GM18519 (cell line): ENCODE results near the gene TMEM131L.
"Not testable (repeated sequence)": the region's sequence is repeated elsewhere in the genome, so short reads cannot be mapped to it uniquely, and the experiment has no call there.

Experiments
- ATAC-seq: cut with Tn5 transposase; IDR thresholded peaks from one replicate; pipeline ENCODE4 v1.9.1; 2021; ENCODE audit warnings: mild to moderate bottlenecking, moderate library complexity; ENCODE audit not compliant: unreplicated experiment, low FRiP score

Gene TMEM131L

DNA sequence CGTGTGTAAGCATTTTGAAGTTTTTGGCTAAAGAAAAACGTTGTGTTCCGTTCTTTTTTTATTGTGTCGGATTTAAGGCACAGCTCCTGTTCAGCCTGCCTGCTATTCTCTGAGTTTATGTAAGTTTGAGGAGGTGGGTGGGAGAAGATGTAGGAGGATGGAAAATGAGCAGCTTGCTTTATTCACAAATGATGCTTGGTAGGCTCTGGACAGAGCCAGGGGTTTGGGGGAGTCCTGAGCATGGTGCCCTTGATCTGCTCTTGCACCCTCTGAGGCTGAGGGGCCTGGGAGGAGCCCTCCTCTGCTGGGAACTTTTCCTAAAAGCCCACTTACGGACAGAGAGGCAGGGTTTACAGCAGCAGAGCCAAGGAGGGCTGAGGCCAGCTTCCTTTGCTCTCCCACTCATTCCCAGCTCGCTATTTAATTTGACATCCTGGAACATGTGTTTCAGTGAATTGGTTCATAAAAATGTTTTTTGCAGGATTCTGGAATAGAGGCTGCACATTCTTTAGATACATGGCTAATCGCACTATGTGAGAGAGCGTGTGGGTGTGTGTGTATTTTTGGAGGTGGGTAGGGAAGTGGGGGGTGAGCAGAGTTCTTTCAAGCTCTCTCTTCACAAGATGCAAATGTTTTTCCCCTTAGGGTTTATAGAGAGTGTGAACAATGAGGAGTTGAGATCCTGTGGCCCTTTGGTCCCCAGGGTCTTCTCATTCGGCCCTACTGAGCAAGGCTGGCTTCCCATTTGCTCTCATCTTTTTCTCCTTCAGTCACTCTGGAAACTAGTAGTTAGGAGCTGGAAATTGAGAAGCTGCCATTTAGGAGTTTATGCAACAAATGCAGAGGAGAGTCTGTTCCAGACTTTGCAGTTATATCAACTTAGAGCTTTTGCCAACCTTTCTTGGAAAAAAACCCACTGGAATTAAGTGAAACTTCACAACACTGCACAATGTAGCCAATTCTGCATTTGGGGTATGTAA is 32.1 kb downstream of the TMEM131L start:
- peak; percentile 58 for ATAC-seq

DNA sequence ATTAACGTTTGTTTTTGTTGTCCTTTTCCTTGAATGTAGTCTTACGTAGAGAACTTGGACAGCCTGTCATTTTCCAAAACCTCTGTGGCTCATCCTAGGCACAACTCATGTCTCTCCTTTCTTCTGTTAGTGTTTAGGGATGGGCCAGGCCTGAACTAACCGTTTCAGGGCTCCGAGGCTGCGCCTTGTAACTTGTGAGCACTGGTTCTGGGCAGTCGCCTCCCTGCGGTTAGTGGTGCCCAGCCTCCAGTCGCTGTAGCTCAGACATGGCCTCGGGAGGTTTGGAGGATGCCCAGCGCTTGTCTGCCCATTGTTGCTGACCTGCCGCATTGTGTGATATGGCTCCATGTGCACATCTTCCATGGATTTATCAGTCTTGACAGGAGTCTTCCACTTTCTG is 32.8 kb downstream of the TMEM131L start:
- ATAC-seq: no peak

DNA sequence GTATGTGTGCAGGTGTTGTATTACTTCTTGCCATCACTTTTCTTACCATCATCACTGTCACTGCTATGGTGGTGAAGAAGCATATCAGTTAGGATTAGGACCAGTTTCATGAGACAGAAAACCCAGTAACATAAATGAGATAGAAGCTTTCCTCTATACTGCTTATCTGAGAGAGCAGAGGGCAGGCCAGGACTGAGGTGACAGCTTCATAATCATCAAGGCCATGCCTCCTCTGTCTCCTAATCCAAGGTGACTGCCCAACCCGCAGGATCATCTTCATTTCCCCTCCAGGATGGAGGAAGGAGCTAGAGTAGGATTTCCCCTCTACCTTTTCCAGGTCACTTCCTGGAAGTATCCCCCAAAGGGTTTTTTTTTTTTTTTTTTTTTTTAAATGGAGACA is 35.4 kb downstream of the TMEM131L start:
- no peak for ATAC-seq

- ATAC-seq: no peak
Observed at GRCh38 chr4:153502584-153502983, 36.4 kb downstream of the TMEM131L start.

DNA sequence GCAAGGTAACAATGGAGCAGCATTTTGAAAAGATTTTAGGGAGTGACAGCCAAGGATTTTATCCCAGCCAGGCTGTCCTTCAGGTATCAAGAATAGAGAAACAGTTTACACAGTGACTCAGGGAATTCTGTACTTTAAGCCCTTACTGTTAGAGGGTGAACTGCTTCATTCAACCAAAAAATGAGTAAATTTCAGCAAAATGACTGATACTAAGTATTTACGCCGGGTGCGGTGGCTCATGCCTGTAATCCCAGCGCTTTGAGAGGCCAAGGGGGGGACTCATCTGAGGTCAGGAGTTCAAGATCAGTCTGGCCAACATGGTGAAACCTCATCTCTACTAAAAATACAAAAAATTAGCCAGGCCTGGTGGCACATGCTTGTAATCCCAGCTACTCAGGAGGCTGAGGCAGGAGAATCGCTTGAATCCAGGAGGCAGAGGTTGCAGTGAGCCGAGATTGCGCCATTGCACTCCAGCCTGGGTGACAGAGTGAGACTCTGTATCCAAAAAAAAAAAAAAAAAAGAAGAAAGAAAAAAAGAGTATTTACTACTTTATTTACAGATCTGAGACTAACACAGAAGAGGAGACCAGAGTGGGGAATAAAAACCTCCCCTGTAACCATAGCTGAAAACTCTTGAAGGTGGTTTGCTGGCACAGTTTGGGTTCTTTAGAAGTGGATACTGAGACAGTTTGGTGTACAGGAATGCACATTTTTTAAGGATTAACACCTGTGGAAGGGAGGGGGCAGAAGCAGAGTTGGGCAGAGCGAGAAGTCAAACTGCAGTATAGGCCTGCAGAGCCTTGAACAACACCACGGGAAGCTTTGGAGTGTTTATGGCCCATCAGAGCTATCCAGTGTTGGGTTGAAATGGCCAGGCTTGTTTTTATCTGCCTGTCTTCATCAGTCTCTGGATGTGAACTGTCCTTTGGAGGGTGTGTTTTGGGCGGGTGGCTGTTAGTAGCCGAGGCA is 40.5 kb downstream of the TMEM131L start:
- ATAC-seq: no peak

- no peak for ATAC-seq
Observed at GRCh38 chr4:153507310-153508073, 41.3 kb downstream of the TMEM131L start.

DNA sequence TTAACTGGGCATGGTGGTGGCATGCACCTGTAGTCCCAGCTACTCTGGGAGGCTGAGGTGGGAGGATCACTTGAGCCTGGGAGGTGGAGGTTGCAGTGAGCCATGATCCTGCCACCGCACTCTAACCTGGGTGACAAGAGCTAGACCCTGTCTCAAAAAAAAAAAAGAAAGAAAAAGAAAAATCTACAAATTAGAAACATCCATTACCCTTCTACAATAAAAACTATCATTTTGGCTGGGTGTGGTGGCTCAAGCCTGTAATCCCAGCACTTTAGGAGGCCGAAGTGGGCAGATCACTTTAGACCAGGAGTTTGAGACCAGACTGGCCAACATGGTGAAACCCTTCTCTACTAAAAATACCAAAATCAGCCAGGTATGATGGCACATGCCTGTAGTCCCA is 43.1 kb downstream of the TMEM131L start:
- ATAC-seq: not testable (repeated sequence)

- no peak for ATAC-seq
Observed at GRCh38 chr4:153509724-153510123, 43.6 kb downstream of the TMEM131L start.

- no peak for ATAC-seq
Observed at GRCh38 chr4:153510252-153511001, 44.3 kb downstream of the TMEM131L start.

GRCh38 chr4:153511104-153511503 is 44.9 kb downstream of the TMEM131L start:
- no peak for ATAC-seq

- ATAC-seq: no peak
Observed at GRCh38 chr4:153512162-153512852, 46.1 kb downstream of the TMEM131L start.

DNA sequence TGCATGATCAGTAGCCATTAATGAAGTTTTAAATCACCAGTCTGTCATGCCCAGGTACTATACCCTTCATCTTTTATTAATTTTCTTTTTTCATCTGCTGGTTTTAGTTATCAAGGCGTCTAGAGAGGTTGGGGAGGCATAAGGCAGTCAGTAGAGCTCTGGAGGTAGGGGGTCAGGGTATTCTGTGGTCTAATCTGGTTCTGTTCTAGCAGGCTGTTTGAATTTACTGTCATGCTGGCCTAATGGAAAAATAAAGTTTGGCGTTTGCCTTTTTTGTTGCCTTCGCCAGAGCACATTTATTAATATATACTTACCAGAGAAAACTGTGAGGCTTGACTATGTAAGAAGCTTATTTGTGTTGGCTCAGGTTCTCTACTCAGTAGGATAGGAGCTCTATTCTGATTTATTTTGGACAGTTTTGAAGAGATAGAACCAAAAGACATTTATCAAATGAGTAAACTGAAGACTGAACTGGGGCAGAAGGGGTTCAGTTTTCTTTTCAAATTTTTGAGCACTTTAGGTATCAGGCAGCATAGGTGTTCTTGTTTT is 46.9 kb downstream of the TMEM131L start:
- no peak for ATAC-seq

- no peak for ATAC-seq
Observed at GRCh38 chr4:153513596-153513995, 47.4 kb downstream of the TMEM131L start.

DNA sequence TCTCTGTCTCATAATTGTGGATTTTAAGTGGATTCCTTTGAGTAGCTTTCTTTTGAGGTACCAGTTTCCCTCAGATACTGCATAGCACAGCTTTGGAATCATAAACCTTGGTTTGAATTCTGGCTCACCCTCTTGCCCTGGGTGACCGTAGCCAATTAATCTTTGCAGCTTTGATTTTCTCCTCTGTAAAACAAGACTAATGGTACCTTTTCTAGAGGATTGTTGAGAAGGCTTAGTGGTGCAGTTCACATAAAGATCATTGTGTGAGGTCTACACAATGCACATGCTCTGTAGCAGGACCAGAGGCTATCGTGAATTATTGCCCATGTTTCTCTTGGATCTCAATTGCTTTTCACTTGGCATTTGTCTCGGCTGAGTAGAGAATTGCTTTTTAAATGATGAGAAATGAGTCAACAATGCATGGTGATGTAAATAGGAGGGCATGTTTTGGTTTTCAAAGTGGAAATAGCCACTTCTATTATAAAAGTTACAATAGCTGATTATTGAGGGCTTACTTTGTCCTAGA is 47.9 kb downstream of the TMEM131L start:
- no peak for ATAC-seq

- no peak for ATAC-seq
Observed at GRCh38 chr4:153514688-153515426, 48.7 kb downstream of the TMEM131L start.

- ATAC-seq: no peak
Observed at GRCh38 chr4:153517159-153517558, 51.0 kb downstream of the TMEM131L start.

DNA sequence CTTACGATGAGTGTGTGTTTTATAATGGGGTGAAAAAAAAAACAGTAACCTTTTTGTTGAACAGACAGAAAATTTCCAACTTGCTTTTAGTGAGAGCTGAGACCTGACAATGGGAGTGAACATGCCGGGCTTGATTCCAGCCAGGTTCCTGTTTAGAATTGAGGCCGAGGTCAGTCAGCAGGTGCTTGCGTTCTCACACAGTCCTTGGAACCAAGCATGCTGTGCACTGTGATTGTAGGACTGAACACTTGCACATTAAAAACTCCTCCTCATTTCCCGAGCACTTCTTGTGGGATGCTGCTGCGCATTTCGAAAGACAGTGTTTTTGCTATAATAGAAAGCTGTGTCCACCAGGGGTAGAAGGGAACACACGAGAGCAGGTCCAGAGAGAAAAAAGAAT is 51.8 kb downstream of the TMEM131L start:
- ATAC-seq: no peak
